HepG2 (cell line): ENCODE data around the gene IFNAR2. TPM values are rescaled to one million over a fixed set of nuclear protein-coding genes. Genes with fewer than 3 reads are reported as not detected.

Source experiments
- E2F5 ChIP-seq: sonication (generic); formaldehyde crosslinking; conservative IDR thresholded peaks from 2 replicates; pipeline ENCODE4 v1.4.0; 2020; ENCODE audit warnings: missing genetic modification reagents
- FOXK2 ChIP-seq: fragments of 450-650 bp; IDR thresholded peaks from 2 replicates; pipeline ENCODE4 v1.6.1; 2016
- GLI4 ChIP-seq: sonication (generic); formaldehyde crosslinking; IDR thresholded peaks from 2 replicates; pipeline ENCODE4 v1.5.1; 2020; ENCODE audit warnings: missing genetic modification reagents, mild to moderate bottlenecking, moderate library complexity, borderline replicate concordance
- HDAC1 ChIP-seq: sonication (generic); formaldehyde crosslinking; IDR thresholded peaks from 2 replicates; pipeline ENCODE4 v1.5.1; 2020; ENCODE audit warnings: mild to moderate bottlenecking, missing genetic modification reagents
- HNF4A ChIP-seq: sonication (generic); formaldehyde crosslinking; IDR thresholded peaks from 2 replicates; pipeline ENCODE4 v1.4.0; 2020; ENCODE audit warnings: missing genetic modification reagents
- ISL2 ChIP-seq: sonication (generic); formaldehyde crosslinking; IDR thresholded peaks from 2 replicates; pipeline ENCODE4 v1.5.0; 2020; ENCODE audit warnings: missing genetic modification reagents
- SOX5 ChIP-seq: IDR thresholded peaks from 2 replicates; pipeline ENCODE4 v1.6.1; 2016; ENCODE audit warnings: borderline replicate concordance
- STAG1 ChIP-seq: sonication (generic); formaldehyde crosslinking; IDR thresholded peaks from 2 replicates; pipeline ENCODE4 v1.4.0; 2020; ENCODE audit warnings: missing genetic modification reagents
- STAT5B ChIP-seq: sonication (generic); formaldehyde crosslinking; IDR thresholded peaks from 2 replicates; pipeline ENCODE4 v1.4.0; 2020; ENCODE audit warnings: missing genetic modification reagents
- TAF15 ChIP-seq: fragments of 200-400 bp; formaldehyde crosslinking; IDR thresholded peaks from one replicate; pipeline ENCODE4 v1.6.1; 2018; ENCODE audit warnings: mild to moderate bottlenecking, low read depth, low read length; ENCODE audit not compliant: poor library complexity, severe bottlenecking
- TP53 ChIP-seq: sonication (generic); formaldehyde crosslinking; conservative IDR thresholded peaks from 2 replicates; pipeline ENCODE4 v1.4.0; 2020; ENCODE audit warnings: missing genetic modification reagents
- ZNF20 ChIP-seq: sonication (generic); formaldehyde crosslinking; IDR thresholded peaks from 2 replicates; pipeline ENCODE4 v1.4.0; 2020; ENCODE audit warnings: mild to moderate bottlenecking, moderate library complexity, missing genetic modification reagents
- ZNF687 ChIP-seq: sonication (generic); formaldehyde crosslinking; IDR thresholded peaks from 2 replicates; pipeline ENCODE4 v1.5.1; 2020; ENCODE audit warnings: mild to moderate bottlenecking, missing genetic modification reagents, moderate library complexity
- ZNF772 ChIP-seq: sonication (generic); formaldehyde crosslinking; IDR thresholded peaks from 2 replicates; pipeline ENCODE4 v1.5.0; 2020; ENCODE audit warnings: mild to moderate bottlenecking, missing genetic modification reagents
- ZNF841 ChIP-seq: sonication (generic); formaldehyde crosslinking; IDR thresholded peaks from 2 replicates; pipeline ENCODE4 v1.8.1; 2023; ENCODE audit warnings: missing genetic modification reagents, borderline replicate concordance
- polyA plus RNA-seq, 8 experiments: library from polyadenylated mRNA; depleted of rRNA in 3 of 8; stranded (reverse) in 7 of 8; unstranded in 1 of 8; fragments of >200 nt; fragmentation: Illumina TruSeq in 4 of 8; extraction: Trizol in 4 of 8; gene quantifications; 2 replicates each; pipeline versions ENCODE4 v1.2.1 to v1.2.3, GENCODE V29; 2011 to 2016; ENCODE audit warnings: low read depth in 4 of 8, missing spikeins in 1 of 8, mixed read lengths in 1 of 8; ENCODE audit not compliant: insufficient read depth in 1 of 8
- total RNA-seq, 5 experiments: library from RNA; depleted of rRNA; stranded (reverse); fragments of >200 nt; fragmentation: Illumina TruSeq; extraction: Trizol; gene quantifications; 2 replicates each; pipeline ENCODE4 v1.2.3, GENCODE V29; 2016; ENCODE audit warnings: low read depth in 1 of 5
- TF ChIP-seq, protein P1 (sequence below): sonication (generic); formaldehyde crosslinking; IDR thresholded peaks from 2 replicates; pipeline ENCODE4 v1.4.0; 2020; ENCODE audit warnings: mild to moderate bottlenecking, low read depth, missing genetic modification reagents
- TF ChIP-seq, protein P2 (sequence below): sonication (generic); formaldehyde crosslinking; IDR thresholded peaks from 2 replicates; pipeline ENCODE4 v1.8.1; 2022; ENCODE audit warnings: low read depth, mild to moderate bottlenecking, missing genetic modification reagents
- TF ChIP-seq, protein P3 (sequence below): sonication (generic); formaldehyde crosslinking; IDR thresholded peaks from 2 replicates; pipeline ENCODE4 v1.4.0; 2020; ENCODE audit warnings: missing genetic modification reagents, low read depth, mild to moderate bottlenecking, borderline replicate concordance

IFNAR2 gene
- total and polyA plus RNA-seq, 2 of the 13 experiments (the other 11 are each of a cell fraction or from before 2014, with no cell fraction given) = 5.1 to 24.1 TPM

DNA sequence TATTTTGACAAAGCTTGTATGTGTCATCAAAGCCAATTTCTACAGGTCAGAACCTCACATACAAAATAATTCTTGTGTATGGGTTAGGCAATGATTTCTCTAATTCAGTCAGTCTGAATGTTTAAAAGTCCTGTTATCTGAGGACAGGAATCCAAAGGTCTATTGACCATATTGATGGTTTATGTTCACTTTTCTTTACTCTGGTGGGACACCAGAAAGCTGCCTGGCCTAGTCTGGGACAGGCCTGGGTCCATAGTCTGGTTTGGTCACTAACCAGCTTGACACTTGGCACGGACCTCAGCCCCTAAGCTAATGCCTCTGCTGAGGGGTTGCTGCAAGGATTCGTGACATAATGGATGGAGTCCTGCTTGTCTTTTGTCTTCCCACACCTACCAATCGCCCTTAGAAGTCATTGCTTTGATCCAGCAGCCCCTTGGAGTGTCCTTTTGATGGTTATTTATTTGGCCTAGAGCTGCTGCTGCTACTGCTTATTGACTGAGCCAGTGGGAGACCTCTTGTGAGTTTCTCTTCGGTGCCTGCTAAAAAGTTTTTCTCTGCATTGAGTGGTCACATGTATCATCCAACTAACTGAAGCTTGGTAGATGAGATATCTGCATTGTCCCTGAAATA is 15.7 kb downstream of the IFNAR2 start (continued):
- TF ChIP-seq ZNF841 (CRISPR knock-in tag) = no peak
- TF ChIP-seq HDAC1 (CRISPR knock-in tag) = peak; percentile 52; the same call in 1 of the 2 replicates
- TF ChIP-seq FOXK2 = no peak
- no peak for TF ChIP-seq STAG1
- TF ChIP-seq HNF4A (CRISPR knock-in tag) = peak; percentile 90
- TF ChIP-seq ZNF687 (CRISPR knock-in tag) = peak; percentile 26; the same call in 1 of the 2 replicates
- TF ChIP-seq ISL2 (CRISPR knock-in tag) = no peak
- no peak for TF ChIP-seq TAF15
- TF ChIP-seq SOX5 = no peak
- no peak for TF ChIP-seq TP53 (CRISPR knock-in tag)
- no peak for TF ChIP-seq STAT5B (CRISPR knock-in tag)
- no peak for TF ChIP-seq ZNF772 (CRISPR knock-in tag)
- TF ChIP-seq ZNF20 (CRISPR knock-in tag) = no peak
- no peak for TF ChIP-seq E2F5 (CRISPR knock-in tag)
- TF ChIP-seq, protein P1, sequence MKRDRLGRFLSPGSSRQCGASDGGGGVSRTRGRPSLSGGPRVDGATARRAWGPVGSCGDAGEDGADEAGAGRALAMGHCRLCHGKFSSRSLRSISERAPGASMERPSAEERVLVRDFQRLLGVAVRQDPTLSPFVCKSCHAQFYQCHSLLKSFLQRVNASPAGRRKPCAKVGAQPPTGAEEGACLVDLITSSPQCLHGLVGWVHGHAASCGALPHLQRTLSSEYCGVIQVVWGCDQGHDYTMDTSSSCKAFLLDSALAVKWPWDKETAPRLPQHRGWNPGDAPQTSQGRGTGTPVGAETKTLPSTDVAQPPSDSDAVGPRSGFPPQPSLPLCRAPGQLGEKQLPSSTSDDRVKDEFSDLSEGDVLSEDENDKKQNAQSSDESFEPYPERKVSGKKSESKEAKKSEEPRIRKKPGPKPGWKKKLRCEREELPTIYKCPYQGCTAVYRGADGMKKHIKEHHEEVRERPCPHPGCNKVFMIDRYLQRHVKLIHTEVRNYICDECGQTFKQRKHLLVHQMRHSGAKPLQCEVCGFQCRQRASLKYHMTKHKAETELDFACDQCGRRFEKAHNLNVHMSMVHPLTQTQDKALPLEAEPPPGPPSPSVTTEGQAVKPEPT (CRISPR knock-in tag) = no peak
- TF ChIP-seq GLI4 (CRISPR knock-in tag) = no peak
- TF ChIP-seq, protein P2, sequence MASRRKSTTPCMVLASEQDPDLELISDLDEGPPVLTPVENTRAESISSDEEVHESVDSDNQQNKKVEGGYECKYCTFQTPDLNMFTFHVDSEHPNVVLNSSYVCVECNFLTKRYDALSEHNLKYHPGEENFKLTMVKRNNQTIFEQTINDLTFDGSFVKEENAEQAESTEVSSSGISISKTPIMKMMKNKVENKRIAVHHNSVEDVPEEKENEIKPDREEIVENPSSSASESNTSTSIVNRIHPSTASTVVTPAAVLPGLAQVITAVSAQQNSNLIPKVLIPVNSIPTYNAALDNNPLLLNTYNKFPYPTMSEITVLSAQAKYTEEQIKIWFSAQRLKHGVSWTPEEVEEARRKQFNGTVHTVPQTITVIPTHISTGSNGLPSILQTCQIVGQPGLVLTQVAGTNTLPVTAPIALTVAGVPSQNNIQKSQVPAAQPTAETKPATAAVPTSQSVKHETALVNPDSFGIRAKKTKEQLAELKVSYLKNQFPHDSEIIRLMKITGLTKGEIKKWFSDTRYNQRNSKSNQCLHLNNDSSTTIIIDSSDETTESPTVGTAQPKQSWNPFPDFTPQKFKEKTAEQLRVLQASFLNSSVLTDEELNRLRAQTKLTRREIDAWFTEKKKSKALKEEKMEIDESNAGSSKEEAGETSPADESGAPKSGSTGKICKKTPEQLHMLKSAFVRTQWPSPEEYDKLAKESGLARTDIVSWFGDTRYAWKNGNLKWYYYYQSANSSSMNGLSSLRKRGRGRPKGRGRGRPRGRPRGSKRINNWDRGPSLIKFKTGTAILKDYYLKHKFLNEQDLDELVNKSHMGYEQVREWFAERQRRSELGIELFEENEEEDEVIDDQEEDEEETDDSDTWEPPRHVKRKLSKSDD = no peak
- TF ChIP-seq, protein P3, sequence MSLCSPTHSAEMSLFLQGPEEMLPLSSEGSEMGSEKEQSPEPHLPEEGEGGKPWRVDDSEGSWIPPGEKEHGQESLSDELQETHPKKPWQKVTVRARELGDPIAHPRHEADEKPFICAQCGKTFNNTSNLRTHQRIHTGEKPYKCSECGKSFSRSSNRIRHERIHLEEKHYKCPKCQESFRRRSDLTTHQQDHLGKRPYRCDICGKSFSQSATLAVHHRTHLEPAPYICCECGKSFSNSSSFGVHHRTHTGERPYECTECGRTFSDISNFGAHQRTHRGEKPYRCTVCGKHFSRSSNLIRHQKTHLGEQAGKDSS (CRISPR knock-in tag) = no peak
